AG04449 (cell line): ENCODE results near the gene RPGRIP1.

Experiments used
- CTCF ChIA-PET: fragments of 350-600 bp; formaldehyde crosslinking; extraction: SDS; loops from one replicate; lab custom pipeline; 2021; ENCODE audit warnings: antibody characterized with exemption; lab: Yijun Ruan, JAX
- POLR2A ChIA-PET: fragments of 400-600, 350-600 bp; formaldehyde crosslinking; extraction: SDS; loops from one replicate; lab custom pipeline; 2020; ENCODE audit warnings: antibody characterized with exemption, inconsistent platforms; lab: Yijun Ruan, JAX
- DNase-seq: peaks from one replicate; pipeline ENCODE4 v3.0.0-alpha.2; 2010; ENCODE audit warnings: low read depth, low spot score
- H3K4me3 ChIP-seq: 2 replicates; pipeline ENCODE4 v1.5.1; 2011; ENCODE audit warnings: low read depth, mild to moderate bottlenecking, control low read depth, low read length
- TF ChIP-seq, protein P1 (sequence below): IDR thresholded peaks from one replicate; pipeline ENCODE4 v1.5.1; 2011; ENCODE audit warnings: mild to moderate bottlenecking, moderate library complexity, low read length, control low read depth, inconsistent platforms; ENCODE audit not compliant: insufficient read depth; ENCODE audit errors: missing control alignments

The RPGRIP1 gene

DNA sequence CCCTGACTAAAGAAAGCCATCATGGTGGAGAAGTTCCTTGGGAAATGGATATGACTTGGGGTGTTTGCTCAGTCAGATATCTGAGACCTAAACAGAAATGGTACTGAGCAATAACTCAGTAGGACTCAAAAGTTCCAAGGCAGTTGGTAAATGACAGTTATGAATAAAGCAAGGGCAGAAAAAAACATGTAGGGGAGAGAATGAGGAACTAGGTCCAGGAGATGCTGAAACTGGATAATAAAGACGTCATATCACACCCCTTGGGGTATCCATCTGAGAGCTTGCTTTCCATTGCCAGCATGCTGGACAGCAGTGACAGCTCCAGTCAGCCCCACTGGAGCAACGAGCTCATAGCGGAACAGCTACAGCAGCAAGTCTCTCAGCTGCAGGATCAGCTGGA, 37.5 kb downstream of the RPGRIP1 start:
- CTCF ChIA-PET = no interaction called here

DNA sequence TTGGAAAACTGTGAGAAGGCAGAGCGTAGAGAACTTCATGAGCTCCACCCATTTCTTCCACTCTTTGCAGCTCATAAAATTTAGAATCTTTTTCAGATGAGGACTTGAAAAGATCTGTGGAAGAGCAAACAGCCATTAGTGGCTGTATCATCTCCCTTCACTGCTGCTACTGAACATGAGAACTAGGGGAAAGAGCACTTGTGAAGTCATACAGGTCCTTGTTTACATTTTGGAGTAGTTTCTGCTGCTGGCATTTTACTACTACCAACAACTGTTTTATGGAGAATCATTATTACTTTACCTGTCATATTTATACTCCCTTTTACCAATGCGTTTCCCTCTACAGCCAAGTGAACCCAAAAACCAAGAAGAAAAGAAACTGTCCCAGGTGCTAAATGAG, 41.0 kb downstream of the RPGRIP1 start:
- TF ChIP-seq, protein P1, sequence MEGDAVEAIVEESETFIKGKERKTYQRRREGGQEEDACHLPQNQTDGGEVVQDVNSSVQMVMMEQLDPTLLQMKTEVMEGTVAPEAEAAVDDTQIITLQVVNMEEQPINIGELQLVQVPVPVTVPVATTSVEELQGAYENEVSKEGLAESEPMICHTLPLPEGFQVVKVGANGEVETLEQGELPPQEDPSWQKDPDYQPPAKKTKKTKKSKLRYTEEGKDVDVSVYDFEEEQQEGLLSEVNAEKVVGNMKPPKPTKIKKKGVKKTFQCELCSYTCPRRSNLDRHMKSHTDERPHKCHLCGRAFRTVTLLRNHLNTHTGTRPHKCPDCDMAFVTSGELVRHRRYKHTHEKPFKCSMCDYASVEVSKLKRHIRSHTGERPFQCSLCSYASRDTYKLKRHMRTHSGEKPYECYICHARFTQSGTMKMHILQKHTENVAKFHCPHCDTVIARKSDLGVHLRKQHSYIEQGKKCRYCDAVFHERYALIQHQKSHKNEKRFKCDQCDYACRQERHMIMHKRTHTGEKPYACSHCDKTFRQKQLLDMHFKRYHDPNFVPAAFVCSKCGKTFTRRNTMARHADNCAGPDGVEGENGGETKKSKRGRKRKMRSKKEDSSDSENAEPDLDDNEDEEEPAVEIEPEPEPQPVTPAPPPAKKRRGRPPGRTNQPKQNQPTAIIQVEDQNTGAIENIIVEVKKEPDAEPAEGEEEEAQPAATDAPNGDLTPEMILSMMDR = no peak
- CTCF ChIA-PET = no interaction called here

More for the DNA sequence above, 37.5 kb downstream of the RPGRIP1 start:
- no peak overlapping the region for H3K4me3 ChIP-seq
- TF ChIP-seq, protein P1 = no peak
- DNase-seq = no peak
- POLR2A ChIA-PET = interaction anchor here (0.5 kb wide), 1 partner anchor 12 kb away, joined by 3 read pairs; no protein-coding TSS in a partner anchor

DNA sequence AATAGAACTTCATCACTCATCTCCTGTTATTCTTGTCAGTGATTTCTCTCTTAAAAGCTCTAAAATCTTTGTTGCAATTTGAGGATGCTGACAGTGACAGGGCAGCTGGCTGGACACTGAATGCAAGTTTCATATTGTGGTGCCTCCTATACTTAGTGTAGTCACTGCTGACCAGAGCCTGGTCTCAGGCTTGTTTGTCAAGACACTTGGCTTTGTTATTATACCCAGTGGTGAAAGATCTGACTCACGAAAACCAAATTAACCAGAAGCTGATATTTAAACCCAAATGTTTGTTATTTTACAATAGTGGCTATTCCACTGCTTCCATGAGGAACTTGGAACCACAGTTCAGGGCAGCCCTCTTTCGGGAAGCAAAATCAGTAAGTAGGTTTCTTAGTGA, 42.8 kb downstream of the RPGRIP1 start:
- CTCF ChIA-PET = no interaction called here
- TF ChIP-seq, protein P1 = no peak
- no peak overlapping the region for H3K4me3 ChIP-seq
- no peak for DNase-seq
- POLR2A ChIA-PET = no interaction called here

More for the DNA sequence above, 41.0 kb downstream of the RPGRIP1 start:
- POLR2A ChIA-PET = no interaction called here
- no peak overlapping the region for H3K4me3 ChIP-seq
- no peak for DNase-seq

DNA sequence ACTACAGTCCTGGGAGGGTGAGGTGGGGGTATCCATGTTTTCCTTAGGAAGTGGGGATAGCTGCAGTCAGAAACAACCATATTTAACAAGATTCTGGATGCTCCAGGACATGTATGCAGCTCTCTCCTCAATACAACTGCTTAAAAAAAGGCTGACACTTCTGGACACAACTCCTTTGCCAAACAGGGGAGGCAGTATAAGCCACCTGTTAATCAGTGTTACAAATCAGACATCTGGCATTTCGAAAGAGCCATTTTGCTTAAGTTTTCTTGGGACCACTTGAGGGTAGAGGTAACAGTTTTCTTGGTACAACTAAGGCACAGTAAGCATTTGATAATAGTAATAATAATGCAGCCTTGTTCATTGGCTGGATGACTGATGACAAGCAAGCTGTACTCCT, 47.1 kb downstream of the RPGRIP1 start:
- CTCF ChIA-PET = interaction anchor here (0.7 to 1.1 kb wide), 2 partner anchors 9 to 312 kb away, joined by 3 read pairs; no protein-coding TSS in a partner anchor
- TF ChIP-seq, protein P1 = no peak
- POLR2A ChIA-PET = no interaction called here
- no peak for DNase-seq
- no peak overlapping the region for H3K4me3 ChIP-seq
